Left cardiac atrium (tissue), 4 donors: ENCODE measurements around the gene TYMP. TPM values are rescaled to one million over a fixed set of nuclear protein-coding genes. Genes with fewer than 3 reads are reported as not detected.

ENCODE experiments used
- ATAC-seq, 2 donors: fragments of 200-7000 bp; cut with Tn5 transposase; one replicate each; pipeline ENCODE4 v1.9.1; 2020; ENCODE audit warnings: mild to moderate bottlenecking in 2 of 2, moderate library complexity in 2 of 2
- DNase-seq: peaks from one replicate; pipeline ENCODE4 v3.0.0-alpha.2; 2020
- intact Hi-C, 2 donors: fragments of 100-400 bp; cut with DNase I; formaldehyde crosslinking; loops; one replicate each; pipeline versions ENCODE4 v1.14.1 to v1.15.1; 2022 to 2023
- total RNA-seq, 2 donors: library from RNA; stranded (reverse); fragmentation: NEBNext Ultra II Directional; extraction: Animal tissue kit (Norgen Biotek cat#: 25700); gene quantifications; one replicate each; pipeline ENCODE4 v1.2.1, GENCODE V29; 2021
- donor health status: DM: no; HTN: yes; CAD: no.
- donor health status: DM: no; HTN: yes; CAD: no; lungs with severe emphysema.
- donor health status: DM: yes; HTN: yes; CAD: no.
- donor health status: Dilated cardiomyopathy.

The TYMP gene
- total RNA-seq, 2 donors from 2014 or later: 27.9 to 67.1 TPM

DNA sequence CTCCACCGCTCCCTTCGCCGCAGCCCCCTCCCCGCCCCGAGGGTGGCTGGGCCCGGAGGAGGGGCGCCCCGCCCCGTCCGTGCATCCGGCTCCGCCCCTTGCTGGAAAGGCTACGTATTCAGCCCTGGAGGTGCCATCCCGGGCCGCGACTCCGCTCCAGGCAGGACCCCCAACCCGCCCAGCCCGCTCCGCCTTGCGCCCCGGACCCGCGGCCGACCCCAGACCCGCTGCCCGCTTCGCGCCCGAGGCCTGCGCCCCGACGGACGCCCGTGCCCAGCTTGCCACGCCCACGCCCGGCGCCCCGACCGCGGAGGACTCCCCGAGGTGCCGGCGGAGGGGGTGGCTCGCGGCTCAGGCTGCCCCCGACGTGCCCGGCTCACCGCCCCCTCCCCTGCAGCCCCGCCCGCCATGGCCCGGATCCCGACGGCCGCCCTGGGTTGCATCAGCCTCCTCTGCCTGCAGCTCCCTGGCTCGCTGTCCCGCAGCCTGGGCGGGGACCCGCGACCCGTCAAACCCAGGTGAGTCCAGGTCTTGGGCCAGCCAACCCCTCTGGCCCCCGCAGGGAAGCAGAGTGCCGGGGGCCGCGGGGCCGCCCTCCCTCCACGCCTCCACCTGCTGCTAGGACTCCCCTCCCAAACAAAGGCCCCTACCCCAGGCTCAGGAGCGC, 48.2 kb downstream of the TYMP start, which contains the start of gene ADM2:
Gene ADM2 (plus strand): TSS at position 104 of the 667 bp plus-strand sequence. CDS start 305 bp downstream, at position 409.
- intact Hi-C loops: no loop called here
- peak; percentile 46 to 52 for ATAC-seq
- DNase-seq: no peak

DNA sequence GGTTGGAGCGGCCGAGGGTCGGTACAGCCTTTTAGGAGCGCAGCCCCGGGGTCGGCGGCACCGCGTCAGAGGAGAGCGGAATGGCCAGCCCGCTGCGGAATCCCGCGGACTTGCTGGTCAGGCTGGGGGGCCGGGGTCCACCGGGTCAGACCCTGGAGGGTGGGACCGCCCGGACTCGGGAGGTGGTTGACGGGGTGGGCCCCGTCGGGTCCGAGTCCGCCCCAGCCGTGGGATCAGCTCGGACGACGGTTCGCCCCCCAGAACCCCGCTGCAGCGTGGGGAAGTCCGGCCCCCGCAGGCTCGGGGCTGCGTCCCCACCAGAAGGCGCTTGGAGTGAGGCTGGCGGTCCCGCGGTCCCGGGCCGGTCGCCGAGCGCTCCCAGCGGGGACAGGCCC, 48.8 kb downstream of the TYMP start:
- no peak for DNase-seq
- intact Hi-C loops: no loop called here
- no peak for ATAC-seq

DNA sequence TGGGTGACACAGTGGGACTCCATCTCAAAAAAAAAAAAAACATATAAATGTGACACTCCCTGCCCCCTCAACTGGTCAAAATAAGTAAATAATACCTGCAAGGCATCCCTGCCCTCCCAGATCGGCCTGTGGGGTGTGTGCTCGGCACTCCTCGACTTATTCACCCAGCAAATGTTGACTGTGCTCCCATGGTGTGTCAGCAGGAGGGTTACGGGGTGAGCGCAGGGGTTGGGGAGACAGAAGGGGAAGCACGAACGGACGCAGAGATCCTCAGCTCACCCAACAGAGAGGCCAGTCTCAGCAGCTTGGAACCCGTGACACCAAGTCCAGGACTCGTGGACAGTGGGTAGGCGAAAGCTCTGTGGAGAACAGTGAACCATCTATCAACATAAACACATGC, 50.1 kb downstream of the TYMP start:
- DNase-seq (no peak), ATAC-seq (no peak)
- intact Hi-C loops: no loop called here

DNA sequence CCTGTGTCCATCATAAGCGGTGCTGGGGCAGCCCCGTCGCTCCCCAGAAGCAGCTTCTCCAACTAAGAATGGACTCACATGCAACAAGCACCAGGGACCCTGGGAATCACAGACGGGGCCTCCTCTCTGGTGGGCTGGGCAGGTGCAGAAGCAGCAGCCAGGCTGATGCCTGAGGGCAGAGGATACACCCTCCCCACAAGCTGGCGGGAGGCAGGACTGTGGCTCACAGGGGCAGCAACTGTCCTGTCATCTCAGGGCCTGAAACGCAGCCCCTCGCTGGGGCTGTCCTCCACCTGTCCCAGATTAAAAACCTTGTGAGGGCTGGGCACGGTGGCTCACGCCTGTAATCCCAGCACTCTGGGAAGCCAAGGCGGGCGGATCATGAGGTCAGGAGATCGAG, 51.9 kb downstream of the TYMP start:
- ATAC-seq: no peak
- DNase-seq: no peak
- intact Hi-C loops: no loop called here

DNA sequence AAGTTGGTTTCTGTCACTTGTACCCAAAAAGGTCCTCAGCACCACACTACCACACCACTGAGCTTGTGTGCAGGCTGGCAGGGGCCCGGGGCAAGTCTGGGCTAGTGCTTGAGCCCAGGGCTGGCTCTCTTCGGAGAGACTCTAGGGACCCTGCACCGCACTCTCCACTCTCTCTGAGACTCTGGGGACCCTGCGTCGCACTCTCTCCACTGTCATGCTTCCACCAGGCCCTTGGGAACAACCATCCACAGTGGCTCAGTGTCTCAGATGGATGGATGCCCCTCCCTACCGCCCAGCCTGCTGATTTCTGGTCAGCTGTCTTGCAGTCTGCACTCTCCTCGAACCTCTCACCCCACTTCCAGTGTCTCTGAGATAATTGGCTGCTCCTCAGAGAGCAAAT, 52.9 kb downstream of the TYMP start:
- no peak for DNase-seq
- intact Hi-C loops: no loop called here
- no peak for ATAC-seq

Other genes with a start within 250 kb of the TYMP start
- gene PLXNB2, start 222.4 kb downstream of the TYMP start, total RNA-seq: 10 to 100 TPM; 76.2 to 91.5 TPM
- gene DENND6B, start 203.0 kb downstream of the TYMP start, total RNA-seq: 1 to 10 TPM; 2.4 TPM
- 10 to 100 TPM; 40.6 to 46.2 TPM for gene PPP6R2, start 186.7 kb downstream of the TYMP start, total RNA-seq
- gene SBF1, start 55.0 kb downstream of the TYMP start, total RNA-seq: 10 to 100 TPM; 44.9 to 54.4 TPM
- gene ADM2, start 48.5 kb downstream of the TYMP start, total RNA-seq: under 1 TPM; 0.15 to 0.52 TPM
- not detected for gene MIOX, start 43.2 kb downstream of the TYMP start, total RNA-seq
- gene LMF2, start 22.3 kb downstream of the TYMP start, total RNA-seq: 10 to 100 TPM; 35.4 to 37.6 TPM
- 10 to 100 TPM; 29.8 to 32.7 TPM for gene NCAPH2, start 21.8 kb downstream of the TYMP start, total RNA-seq
- gene SCO2, start 4.4 kb downstream of the TYMP start, total RNA-seq: 1 to 10 TPM in 1 of 2 donors, not detected in 1; 1.3 TPM
- gene KLHDC7B, start 15.9 kb upstream of the TYMP start, total RNA-seq: under 1 TPM in 1 of 2 donors, not detected in 1; 0.15 TPM
- gene SYCE3, start 32.9 kb upstream of the TYMP start, total RNA-seq: not detected
- 100 to 1,000 TPM; 201 to 269 TPM for gene CPT1B, start 48.4 kb upstream of the TYMP start, total RNA-seq
- gene CHKB, start 52.8 kb upstream of the TYMP start, total RNA-seq: 10 to 100 TPM; 31.6 to 35.3 TPM
- gene MAPK8IP2, start 70.8 kb upstream of the TYMP start, total RNA-seq: 1 to 10 TPM in 1 of 2 donors, under 1 TPM in 1; 0.42 to 1.1 TPM
- 10 to 100 TPM; 27.0 to 32.5 TPM for gene ARSA, start 98.1 kb upstream of the TYMP start, total RNA-seq
- gene SHANK3, start 142.8 kb upstream of the TYMP start, total RNA-seq: 10 to 100 TPM; 19.5 to 34.1 TPM
- 1 to 10 TPM in 1 of 2 donors, not detected in 1; 1.5 TPM for gene ACR, start 208.2 kb upstream of the TYMP start, total RNA-seq